ENCODE data around the gene TTPAL. TPM values are rescaled to one million over a fixed set of nuclear protein-coding genes. Genes with fewer than 3 reads are reported as not detected.

Gene TTPAL
- total RNA-seq, 3 donors from 2014 or later, result 7.2 to 10.2 (median 9.9) TPM

DNA sequence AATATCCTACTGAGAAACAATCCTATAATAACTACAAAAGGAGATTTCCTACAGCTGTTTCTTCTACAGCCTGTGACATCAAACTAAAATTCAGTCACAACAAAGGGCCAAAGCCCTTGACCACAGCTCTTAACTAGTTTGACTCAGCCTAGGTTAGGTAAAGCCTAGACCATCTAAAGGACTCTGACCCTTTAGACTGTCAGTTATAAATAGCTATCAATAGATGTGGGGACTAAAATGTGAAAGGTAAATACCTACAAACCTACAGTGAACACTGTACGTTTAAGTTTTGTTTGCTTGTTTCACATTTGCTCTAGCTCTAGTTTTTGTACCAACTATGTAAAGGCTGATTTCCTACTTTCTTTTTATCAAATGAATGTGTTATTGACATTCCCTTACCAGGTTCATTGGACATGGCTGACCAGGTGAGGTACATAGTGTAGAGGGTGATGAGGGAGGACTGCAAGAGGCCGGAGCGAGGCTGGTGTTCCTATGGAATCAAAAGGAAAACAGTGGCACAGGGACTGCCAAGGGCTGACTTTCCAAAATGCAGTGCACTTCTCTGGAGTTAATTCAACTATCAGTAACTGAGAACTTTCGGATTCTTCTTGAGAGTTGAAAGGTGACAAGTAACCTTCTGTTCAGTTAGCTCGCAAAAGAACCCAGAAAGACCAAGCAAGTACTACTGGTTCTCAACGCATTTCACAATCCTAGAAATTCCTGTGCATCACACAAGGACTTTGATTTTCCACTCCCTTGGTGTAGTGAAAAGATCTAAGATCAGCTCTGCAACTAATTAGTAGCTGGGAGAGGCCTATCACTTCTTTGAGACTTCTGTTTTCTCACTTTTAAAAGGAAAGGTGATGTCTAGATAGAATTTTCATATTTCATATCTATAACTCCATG, 29.0 kb downstream of the TTPAL start:
- intact Hi-C loops (cut with DNase I, micrococcal nuclease), result no loop called here
- peaks cover 16% of the 10 kb centered on the region for H3K36me3 ChIP-seq (ENCODE audit: low read depth)
- no peak for DNase-seq
- no peaks in the 10 kb centered on the region for H3K4me1 ChIP-seq (ENCODE audit: low read depth)
- TF ChIP-seq, protein P1, sequence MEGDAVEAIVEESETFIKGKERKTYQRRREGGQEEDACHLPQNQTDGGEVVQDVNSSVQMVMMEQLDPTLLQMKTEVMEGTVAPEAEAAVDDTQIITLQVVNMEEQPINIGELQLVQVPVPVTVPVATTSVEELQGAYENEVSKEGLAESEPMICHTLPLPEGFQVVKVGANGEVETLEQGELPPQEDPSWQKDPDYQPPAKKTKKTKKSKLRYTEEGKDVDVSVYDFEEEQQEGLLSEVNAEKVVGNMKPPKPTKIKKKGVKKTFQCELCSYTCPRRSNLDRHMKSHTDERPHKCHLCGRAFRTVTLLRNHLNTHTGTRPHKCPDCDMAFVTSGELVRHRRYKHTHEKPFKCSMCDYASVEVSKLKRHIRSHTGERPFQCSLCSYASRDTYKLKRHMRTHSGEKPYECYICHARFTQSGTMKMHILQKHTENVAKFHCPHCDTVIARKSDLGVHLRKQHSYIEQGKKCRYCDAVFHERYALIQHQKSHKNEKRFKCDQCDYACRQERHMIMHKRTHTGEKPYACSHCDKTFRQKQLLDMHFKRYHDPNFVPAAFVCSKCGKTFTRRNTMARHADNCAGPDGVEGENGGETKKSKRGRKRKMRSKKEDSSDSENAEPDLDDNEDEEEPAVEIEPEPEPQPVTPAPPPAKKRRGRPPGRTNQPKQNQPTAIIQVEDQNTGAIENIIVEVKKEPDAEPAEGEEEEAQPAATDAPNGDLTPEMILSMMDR (IDR thresholded peaks at IDR 0.05), result no peak
- no peak for ATAC-seq
- H3K4me3 ChIP-seq, result no peak overlapping the region
- H3K9me3 ChIP-seq, result no peaks in the 10 kb centered on the region

DNA sequence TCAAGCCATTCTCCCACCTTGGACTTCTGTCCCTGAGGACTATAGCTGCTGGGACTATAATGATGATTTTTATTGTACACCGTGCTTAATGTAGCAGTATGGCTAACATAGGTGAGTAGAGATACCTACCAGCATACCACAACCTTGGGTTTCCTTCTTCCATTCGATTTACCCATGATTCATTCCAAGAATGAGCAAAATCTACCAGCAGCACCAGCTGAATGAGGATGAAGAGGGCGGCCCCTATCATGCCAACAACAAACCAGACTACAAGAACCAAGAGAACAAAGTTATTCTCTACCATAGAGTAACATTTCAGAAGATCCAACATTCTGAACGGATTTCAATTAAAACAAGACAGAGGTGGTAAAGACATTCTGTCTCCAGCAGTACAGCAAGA, 34.1 kb downstream of the TTPAL start:
- no peak for ATAC-seq
- no peaks in the 10 kb centered on the region for H3K9me3 ChIP-seq
- H3K36me3 ChIP-seq (ENCODE audit: low read depth), result no peaks in the 10 kb centered on the region
- TF ChIP-seq, protein P1 (IDR thresholded peaks at IDR 0.05), result no peak
- no peak for DNase-seq
- H3K4me1 ChIP-seq (ENCODE audit: low read depth), result no peaks in the 10 kb centered on the region
- intact Hi-C loops (cut with DNase I, micrococcal nuclease), result no loop called here
- no peak overlapping the region for H3K4me3 ChIP-seq

DNA sequence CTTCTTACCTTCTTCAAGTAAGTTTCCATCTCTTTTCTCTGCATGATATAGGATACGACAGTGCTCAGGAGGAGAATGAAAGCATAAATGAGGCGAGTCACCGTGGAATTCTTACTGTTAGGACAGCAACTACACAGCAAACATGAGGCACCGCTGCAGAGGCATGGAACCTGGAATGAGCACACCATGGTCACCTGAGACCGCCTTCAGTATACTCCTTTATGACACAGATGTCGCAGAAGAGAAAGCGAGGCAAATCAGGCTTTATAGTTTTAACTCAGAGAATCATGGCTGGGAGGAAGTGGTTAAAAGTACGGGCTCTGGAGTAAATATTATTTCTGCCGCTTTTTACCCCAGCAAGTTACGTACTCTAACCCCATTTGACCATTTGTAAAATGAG, 38.2 kb downstream of the TTPAL start:
- DNase-seq (no peak), ATAC-seq (no peak)
- intact Hi-C loops (cut with DNase I, micrococcal nuclease), result no loop called here
- peaks cover 6% of the 10 kb centered on the region for H3K4me1 ChIP-seq (ENCODE audit: low read depth)
- H3K9me3 ChIP-seq, result no peaks in the 10 kb centered on the region
- H3K4me3 ChIP-seq, result no peak overlapping the region
- TF ChIP-seq, protein P1 (IDR thresholded peaks at IDR 0.05), result no peak
- no peaks in the 10 kb centered on the region for H3K36me3 ChIP-seq (ENCODE audit: low read depth)

DNA sequence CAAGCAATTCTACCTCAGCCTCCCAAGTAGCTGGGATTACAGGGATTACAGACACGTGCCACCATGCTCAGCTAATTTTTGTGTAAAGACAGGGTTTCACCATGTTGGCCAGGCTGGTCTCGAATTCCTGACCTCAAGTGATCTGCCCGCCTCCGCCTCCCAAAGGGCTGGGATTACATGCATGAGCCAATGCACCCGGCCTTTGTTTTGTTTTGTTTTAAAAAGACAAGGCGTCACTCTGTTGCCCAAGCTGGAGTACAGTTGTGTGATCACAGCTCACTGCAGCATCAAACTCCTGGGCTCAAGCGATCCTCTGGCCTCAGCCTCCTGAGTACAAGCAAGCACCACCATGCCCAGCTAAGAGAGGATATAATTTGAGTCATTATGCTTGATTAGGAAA, 40.8 kb downstream of the TTPAL start:
- no peak for ATAC-seq
- Histone ChIP-seq H3K4me1 (ENCODE audit: low read depth) (peaks cover 29% of the 10 kb centered on the region), H3K36me3 (ENCODE audit: low read depth) (no peaks in the 10 kb centered on the region), H3K4me3 (no peak overlapping the region), H3K9me3 (no peaks in the 10 kb centered on the region)
- no peak for DNase-seq
- TF ChIP-seq, protein P1 (IDR thresholded peaks at IDR 0.05), result no peak
- intact Hi-C loops (cut with DNase I, micrococcal nuclease), result no loop called here

- ATAC-seq (no peak), DNase-seq (no peak)
- no peaks in the 10 kb centered on the region for H3K9me3 ChIP-seq
- H3K4me3 ChIP-seq, result no peak overlapping the region
- H3K36me3 ChIP-seq (ENCODE audit: low read depth), result no peaks in the 10 kb centered on the region
- H3K4me1 ChIP-seq (ENCODE audit: low read depth), result peaks cover 29% of the 10 kb centered on the region
- TF ChIP-seq, protein P1 (IDR thresholded peaks at IDR 0.05), result no peak
- intact Hi-C loops (cut with DNase I, micrococcal nuclease), result no loop called here
Measured at GRCh38 chr20:44517454-44517853, 41.8 kb downstream of the TTPAL start.

All from mucosa of descending colon (tissue), 3 donors.